ENCODE results near the gene ESM1. TPM values are rescaled to one million over a fixed set of nuclear protein-coding genes. Genes with fewer than 3 reads are reported as not detected.

Gene ESM1
- total and polyA plus RNA-seq, 2 donors (not counting 3 experiments of a cell fraction or from before 2014, with no cell fraction given), result 214 to 577 TPM

DNA sequence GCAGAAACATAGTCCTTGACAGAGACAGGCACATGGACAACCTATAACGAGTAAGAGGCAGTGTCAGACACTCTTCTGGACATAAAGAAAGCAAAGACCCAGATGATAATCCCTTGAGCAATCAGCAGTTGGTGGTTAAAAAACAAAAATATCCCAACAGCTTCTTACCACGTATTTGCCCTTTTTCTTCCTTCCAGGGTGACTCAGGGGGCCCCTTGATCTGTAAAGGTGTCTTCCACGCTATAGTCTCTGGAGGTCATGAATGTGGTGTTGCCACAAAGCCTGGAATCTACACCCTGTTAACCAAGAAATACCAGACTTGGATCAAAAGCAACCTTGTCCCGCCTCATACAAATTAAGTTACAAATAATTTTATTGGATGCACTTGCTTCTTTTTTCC is 48.2 kb upstream of the ESM1 start:
- H3K9ac ChIP-seq (replicated peaks; ENCODE audit: extremely low read depth, insufficient read depth, low read length), result no peak overlapping the region
- H3K4me1 ChIP-seq (ENCODE audit: control insufficient read depth, extremely low read depth, insufficient read depth, low read length), result no peaks in the 10 kb centered on the region
- no peak overlapping the region for H2AFZ ChIP-seq (ENCODE audit: low read depth, low read length)
- no peak overlapping the region for H3K4me3 ChIP-seq (replicated peaks in 1 of 3; ENCODE audit: insufficient read depth in 1 of 3, low read depth in 1 of 3, low read length in 3 of 3)
- DNase-seq (ENCODE audit: low read depth, low spot score) (no peak), FAIRE-seq (no peak)
- no peak overlapping the region for H3K4me2 ChIP-seq (ENCODE audit: insufficient read depth, low read length)
- intact Hi-C loops (cut with micrococcal nuclease) (no loop called here), dilution Hi-C loops (cut with MboI; ENCODE audit: extremely low pct_ligation_motif_present, low sequenced_read_pairs) (no loop called here)
- no peak for TF ChIP-seq POLR2AphosphoS5 (IDR thresholded peaks at IDR 0.05; ENCODE audit: insufficient read depth, low read depth, low read length)
- no peak for TF ChIP-seq EZH2 (IDR thresholded peaks at IDR 0.05; ENCODE audit: borderline replicate concordance, low read depth, low read length, severe bottlenecking)
- TF ChIP-seq GATA2 (IDR thresholded peaks at IDR 0.05; ENCODE audit: insufficient read depth, insufficient read length, low read depth, low read length), result no peak
- no peak for TF ChIP-seq POLR2A (IDR thresholded peaks at IDR 0.05; ENCODE audit: low read depth, low read length)
- TF ChIP-seq, protein P1, sequence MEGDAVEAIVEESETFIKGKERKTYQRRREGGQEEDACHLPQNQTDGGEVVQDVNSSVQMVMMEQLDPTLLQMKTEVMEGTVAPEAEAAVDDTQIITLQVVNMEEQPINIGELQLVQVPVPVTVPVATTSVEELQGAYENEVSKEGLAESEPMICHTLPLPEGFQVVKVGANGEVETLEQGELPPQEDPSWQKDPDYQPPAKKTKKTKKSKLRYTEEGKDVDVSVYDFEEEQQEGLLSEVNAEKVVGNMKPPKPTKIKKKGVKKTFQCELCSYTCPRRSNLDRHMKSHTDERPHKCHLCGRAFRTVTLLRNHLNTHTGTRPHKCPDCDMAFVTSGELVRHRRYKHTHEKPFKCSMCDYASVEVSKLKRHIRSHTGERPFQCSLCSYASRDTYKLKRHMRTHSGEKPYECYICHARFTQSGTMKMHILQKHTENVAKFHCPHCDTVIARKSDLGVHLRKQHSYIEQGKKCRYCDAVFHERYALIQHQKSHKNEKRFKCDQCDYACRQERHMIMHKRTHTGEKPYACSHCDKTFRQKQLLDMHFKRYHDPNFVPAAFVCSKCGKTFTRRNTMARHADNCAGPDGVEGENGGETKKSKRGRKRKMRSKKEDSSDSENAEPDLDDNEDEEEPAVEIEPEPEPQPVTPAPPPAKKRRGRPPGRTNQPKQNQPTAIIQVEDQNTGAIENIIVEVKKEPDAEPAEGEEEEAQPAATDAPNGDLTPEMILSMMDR (IDR thresholded peaks at IDR 0.05; ENCODE audit: extremely low read depth in 1 of 2, insufficient read depth in 1 of 2, low read depth in 1 of 2, low read length in 2 of 2), result no peak
- TF ChIP-seq FOS (IDR thresholded peaks at IDR 0.05; ENCODE audit: borderline replicate concordance, insufficient read depth, low read length), result no peak
- no peak for TF ChIP-seq JUN (IDR thresholded peaks at IDR 0.05; ENCODE audit: borderline replicate concordance, insufficient read depth, insufficient read length, low read depth)
- TF ChIP-seq, protein P2, sequence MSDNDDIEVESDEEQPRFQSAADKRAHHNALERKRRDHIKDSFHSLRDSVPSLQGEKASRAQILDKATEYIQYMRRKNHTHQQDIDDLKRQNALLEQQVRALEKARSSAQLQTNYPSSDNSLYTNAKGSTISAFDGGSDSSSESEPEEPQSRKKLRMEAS (IDR thresholded peaks at IDR 0.05; ENCODE audit: insufficient read depth, insufficient read length), result no peak
- no peak for TF ChIP-seq MYC (IDR thresholded peaks at IDR 0.05; ENCODE audit: low read depth, low read length)
- ChIA-PET POLR2A (no interaction called here), CTCF (no interaction called here)
- H4K20me1 ChIP-seq (replicated peaks; ENCODE audit: control insufficient read depth, extremely low read depth, insufficient read depth, low read length), result no peaks in the 10 kb centered on the region
- H3K9me1 ChIP-seq (replicated peaks; ENCODE audit: control insufficient read depth, extremely low read depth, insufficient read depth, low read length), result no peaks in the 10 kb centered on the region
- no TSS peak for BruUV-seq (replicated peaks)
- no peaks in the 10 kb centered on the region for H3K27me3 ChIP-seq (ENCODE audit: control insufficient read depth in 2 of 2, insufficient read depth in 2 of 2, low read length in 2 of 2)
- no peaks in the 10 kb centered on the region for H3K9me3 ChIP-seq (replicated peaks; ENCODE audit: control insufficient read depth, insufficient read depth, low read length)
- H3K36me3 ChIP-seq (ENCODE audit: control insufficient read depth in 2 of 2, extremely low read depth in 1 of 2, insufficient read depth in 2 of 2, low read length in 2 of 2), result no peaks in the 10 kb centered on the region
- H3K79me2 ChIP-seq (ENCODE audit: control insufficient read depth, insufficient read depth, low read length), result no peaks in the 10 kb centered on the region
- no peak overlapping the region for H3K27ac ChIP-seq (ENCODE audit: insufficient read depth, low read depth, low read length)
